ENCODE measurements around the gene MAL.

MAL gene

DNA sequence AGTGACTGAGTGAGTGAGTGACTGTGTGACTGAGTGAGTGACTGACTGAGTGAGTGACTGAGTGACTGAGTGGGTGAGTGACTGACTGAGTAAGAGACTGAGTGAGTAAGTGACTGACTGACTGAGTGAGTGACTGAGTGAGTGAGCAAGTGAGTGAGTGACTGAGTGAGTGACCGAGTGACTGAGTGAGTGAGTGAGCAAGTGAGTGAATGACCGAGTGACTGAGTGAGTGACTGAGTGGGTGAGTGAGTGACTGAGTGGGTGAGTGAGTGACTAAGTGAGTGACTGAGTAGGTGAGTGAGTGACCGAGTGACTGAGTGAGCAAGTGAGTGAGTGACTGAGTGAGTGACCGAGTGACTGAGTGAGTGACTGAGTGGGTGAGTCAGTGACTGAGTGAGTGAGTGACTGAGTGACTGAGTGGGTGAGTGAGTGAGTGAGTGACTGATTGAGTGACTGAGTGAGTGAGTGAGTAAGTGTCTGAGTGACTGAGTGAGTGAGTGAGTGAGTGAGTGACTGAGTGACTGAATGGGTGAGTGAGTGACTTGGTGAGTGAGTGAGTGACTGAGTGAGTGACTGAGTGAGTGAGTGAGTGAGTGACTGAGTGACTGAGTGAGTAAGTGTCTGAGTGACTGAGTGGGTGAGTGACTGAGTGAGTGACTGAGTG is 13.3 kb downstream of the MAL start:
- Histone ChIP-seq H3K27me3 (ENCODE audit: insufficient read depth, low read length, poor library complexity, severe bottlenecking) (no peaks in the 10 kb centered on the region), H4K20me1 (ENCODE audit: insufficient read depth, low read length, poor library complexity, severe bottlenecking) (no peaks in the 10 kb centered on the region), H3K4me2 (ENCODE audit: low read depth, low read length, poor library complexity, severe bottlenecking) (no peak overlapping the region), H3K4me3 (ENCODE audit: low read length, poor library complexity, severe bottlenecking) (no peak overlapping the region), H3K9me3 (ENCODE audit: insufficient read depth, low read depth, low read length) (no peaks in the 10 kb centered on the region), H3K36me3 (ENCODE audit: insufficient read depth, low read length) (no peaks in the 10 kb centered on the region), H3K9ac (ENCODE audit: low read depth, low read length, poor library complexity, severe bottlenecking) (no peak overlapping the region), H3F3A (ENCODE audit: low read depth) (no peaks in the 10 kb centered on the region), H3K79me2 (ENCODE audit: insufficient read depth, low read length) (no peaks in the 10 kb centered on the region), H3K4me1 (ENCODE audit: insufficient read depth, low read length, poor library complexity, severe bottlenecking) (no peaks in the 10 kb centered on the region), H3K9me2 (replicated peaks; ENCODE audit: low read depth, low read length) (no peaks in the 10 kb centered on the region), H2AFZ (ENCODE audit: low read length) (no peak overlapping the region)
- TF ChIP-seq EZH2phosphoT487 (IDR thresholded peaks at IDR 0.05; ENCODE audit: borderline replicate concordance), result no peak
- TF ChIP-seq CTCF (conservative IDR thresholded peaks at IDR 0.05; ENCODE audit: low read length), result no peak

DNA sequence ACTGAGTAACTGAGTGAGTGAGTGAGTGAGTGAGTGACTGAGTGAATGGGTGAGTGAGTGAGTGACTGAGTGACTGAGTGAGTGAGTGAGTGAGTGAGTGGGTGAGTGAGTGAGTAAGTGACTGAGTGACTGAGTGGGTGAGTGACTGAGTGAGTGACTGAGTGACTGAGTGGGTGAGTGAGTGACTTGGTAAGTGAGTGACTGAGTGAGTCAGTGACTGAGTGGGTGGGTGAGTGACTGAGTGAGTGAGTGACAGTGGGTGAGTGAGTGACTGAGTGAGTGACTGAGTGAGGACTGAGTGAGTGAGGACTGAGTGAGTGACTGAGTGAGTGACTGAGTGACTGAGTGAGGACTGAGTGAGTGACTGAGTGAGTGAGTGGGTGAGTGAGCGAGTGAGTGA is 13.9 kb downstream of the MAL start:
- no peak overlapping the region for H2AFZ ChIP-seq (ENCODE audit: low read length)
- H3F3A ChIP-seq (ENCODE audit: low read depth), result no peaks in the 10 kb centered on the region
- no peak for TF ChIP-seq CTCF (conservative IDR thresholded peaks at IDR 0.05; ENCODE audit: low read length)
- TF ChIP-seq EZH2phosphoT487 (IDR thresholded peaks at IDR 0.05; ENCODE audit: borderline replicate concordance), result no peak
- H4K20me1 ChIP-seq (ENCODE audit: insufficient read depth, low read length, poor library complexity, severe bottlenecking), result no peaks in the 10 kb centered on the region
- H3K9ac ChIP-seq (ENCODE audit: low read depth, low read length, poor library complexity, severe bottlenecking), result no peak overlapping the region
- no peaks in the 10 kb centered on the region for H3K36me3 ChIP-seq (ENCODE audit: insufficient read depth, low read length)
- no peaks in the 10 kb centered on the region for H3K79me2 ChIP-seq (ENCODE audit: insufficient read depth, low read length)
- H3K4me1 ChIP-seq (ENCODE audit: insufficient read depth, low read length, poor library complexity, severe bottlenecking), result no peaks in the 10 kb centered on the region
- no peak overlapping the region for H3K4me2 ChIP-seq (ENCODE audit: low read depth, low read length, poor library complexity, severe bottlenecking)
- H3K4me3 ChIP-seq (ENCODE audit: low read length, poor library complexity, severe bottlenecking), result no peak overlapping the region
- H3K27me3 ChIP-seq (ENCODE audit: insufficient read depth, low read length, poor library complexity, severe bottlenecking), result no peaks in the 10 kb centered on the region
- H3K9me2 ChIP-seq (replicated peaks; ENCODE audit: low read depth, low read length), result no peaks in the 10 kb centered on the region
- no peaks in the 10 kb centered on the region for H3K9me3 ChIP-seq (ENCODE audit: insufficient read depth, low read depth, low read length)

- Histone ChIP-seq H3K9ac (ENCODE audit: low read depth, low read length, poor library complexity, severe bottlenecking) (no peak overlapping the region), H3K36me3 (ENCODE audit: insufficient read depth, low read length) (no peaks in the 10 kb centered on the region), H2AFZ (ENCODE audit: low read length) (no peak overlapping the region), H3K9me3 (ENCODE audit: insufficient read depth, low read depth, low read length) (no peaks in the 10 kb centered on the region), H3K9me2 (replicated peaks; ENCODE audit: low read depth, low read length) (no peaks in the 10 kb centered on the region), H4K20me1 (ENCODE audit: insufficient read depth, low read length, poor library complexity, severe bottlenecking) (no peaks in the 10 kb centered on the region), H3K4me2 (ENCODE audit: low read depth, low read length, poor library complexity, severe bottlenecking) (no peak overlapping the region), H3K79me2 (ENCODE audit: insufficient read depth, low read length) (no peaks in the 10 kb centered on the region), H3K4me3 (ENCODE audit: low read length, poor library complexity, severe bottlenecking) (no peak overlapping the region), H3F3A (ENCODE audit: low read depth) (no peaks in the 10 kb centered on the region), H3K27me3 (ENCODE audit: insufficient read depth, low read length, poor library complexity, severe bottlenecking) (no peaks in the 10 kb centered on the region), H3K4me1 (ENCODE audit: insufficient read depth, low read length, poor library complexity, severe bottlenecking) (no peaks in the 10 kb centered on the region)
- TF ChIP-seq CTCF (conservative IDR thresholded peaks at IDR 0.05; ENCODE audit: low read length) (no peak), EZH2phosphoT487 (IDR thresholded peaks at IDR 0.05; ENCODE audit: borderline replicate concordance) (no peak)
Observed at GRCh38 chr2:95039978-95040377, 14.5 kb downstream of the MAL start.
